HUDEP-2 (cell line): ENCODE measurements around the gene INPP5D.
"Not testable (repeated sequence)": the region's sequence is repeated elsewhere in the genome, so short reads cannot be mapped to it uniquely, and the experiment has no call there.

Experiments
- DNase-seq, 76 experiments: peaks; one replicate each; lab custom pipeline; 2025; ENCODE audit not compliant: unreplicated experiment in 76 of 76; lab: John Stamatoyannopoulos, UW

The INPP5D gene

DNA sequence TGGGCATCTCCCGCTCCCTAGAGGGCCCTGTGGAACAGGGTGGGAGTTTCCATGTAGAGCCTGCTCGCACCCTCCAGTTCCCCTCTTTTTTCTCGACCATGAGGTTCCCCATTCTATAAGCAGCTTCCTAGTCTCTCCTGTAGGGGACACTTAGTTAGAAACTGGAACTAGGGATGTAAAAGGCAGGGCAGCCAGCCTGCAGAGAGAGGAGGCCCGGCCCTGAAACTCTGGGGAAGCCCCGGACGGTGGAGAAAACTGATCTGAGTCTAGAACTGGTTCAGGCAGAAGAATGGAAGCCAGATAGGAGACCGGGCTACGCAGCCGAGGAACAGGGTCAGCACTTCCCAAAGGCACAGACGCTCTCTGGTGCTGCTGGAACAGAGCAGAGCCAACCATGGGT lies 139.7 kb downstream of the INPP5D start:
- DNase-seq, result no peak

DNA sequence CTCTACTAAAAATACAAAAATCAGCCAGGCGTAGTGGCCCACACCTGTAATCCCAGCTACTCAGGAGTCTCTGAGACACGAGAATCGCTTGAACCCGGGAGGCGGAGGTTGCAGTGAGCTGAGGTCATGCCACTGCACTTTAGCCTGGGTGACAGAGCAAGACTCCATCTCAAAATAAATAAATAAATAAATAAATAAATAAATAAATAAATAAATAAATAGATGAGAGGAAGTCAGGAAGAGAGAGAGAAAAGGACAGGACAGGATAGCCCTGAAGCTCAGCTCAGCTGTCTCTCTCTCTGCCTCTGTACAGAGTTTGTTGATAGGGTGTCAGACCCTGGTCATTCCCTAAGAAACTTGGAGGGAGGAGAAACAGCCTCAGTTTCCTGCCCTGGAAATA lies 140.6 kb downstream of the INPP5D start:
- not testable (repeated sequence) for DNase-seq

DNA sequence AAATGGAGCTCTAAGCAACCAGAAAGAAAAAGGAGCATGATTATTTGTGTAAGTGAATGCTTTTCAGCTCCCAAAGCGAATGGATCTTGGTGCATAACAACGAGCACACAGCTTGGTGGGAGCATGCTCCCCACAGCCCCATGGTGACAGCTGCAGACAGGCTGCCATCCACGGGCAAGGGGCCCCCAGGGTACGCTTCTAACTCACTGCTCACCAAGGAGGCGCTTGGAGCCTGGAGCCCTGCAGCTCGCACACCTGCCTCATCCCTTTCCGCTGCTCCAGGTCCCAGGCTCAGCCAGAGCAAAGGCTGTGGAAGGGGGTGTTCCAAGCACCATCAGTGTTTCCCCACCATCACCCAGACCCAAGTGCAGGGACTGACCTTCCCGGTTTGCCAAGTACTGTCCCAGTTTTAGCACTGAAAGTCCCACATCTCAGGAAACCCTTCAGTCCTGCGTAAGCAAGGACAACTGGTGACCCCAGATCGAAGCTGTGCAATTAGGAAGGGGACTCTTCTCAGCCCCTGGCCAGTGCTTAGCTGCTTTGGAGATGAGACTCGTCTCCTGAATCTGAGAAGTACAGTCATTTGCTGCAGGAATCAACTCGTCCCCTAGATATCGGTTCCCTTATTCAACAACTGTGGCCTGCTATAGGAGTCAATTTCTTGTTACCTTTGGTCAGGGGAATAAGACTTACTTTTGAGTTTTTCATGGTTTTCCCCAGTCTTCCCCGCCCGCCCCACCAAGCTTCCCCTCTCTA lies 141.3 kb downstream of the INPP5D start:
- DNase-seq, result no peak

DNA sequence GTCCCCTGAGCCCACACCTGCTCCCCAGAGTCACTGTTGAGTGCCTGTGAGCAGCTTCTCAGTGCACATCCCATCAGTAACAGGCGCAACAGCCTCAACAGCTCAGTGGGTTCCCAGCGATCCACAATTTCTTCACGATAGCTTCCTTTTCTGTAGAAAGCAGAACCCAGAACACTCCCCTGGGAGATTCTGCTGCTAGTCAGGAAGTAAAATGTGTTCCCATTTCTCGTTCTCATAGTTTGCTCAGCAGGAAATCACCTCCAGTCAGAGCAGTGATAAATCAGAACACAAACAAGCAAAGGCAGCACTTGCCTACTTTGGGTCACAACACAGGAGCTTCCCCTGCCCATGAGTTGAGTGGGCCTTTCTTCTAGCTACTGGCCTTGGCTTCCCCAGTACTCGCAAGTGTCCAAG lies 142.4 kb downstream of the INPP5D start:
- DNase-seq, result no peak

DNA sequence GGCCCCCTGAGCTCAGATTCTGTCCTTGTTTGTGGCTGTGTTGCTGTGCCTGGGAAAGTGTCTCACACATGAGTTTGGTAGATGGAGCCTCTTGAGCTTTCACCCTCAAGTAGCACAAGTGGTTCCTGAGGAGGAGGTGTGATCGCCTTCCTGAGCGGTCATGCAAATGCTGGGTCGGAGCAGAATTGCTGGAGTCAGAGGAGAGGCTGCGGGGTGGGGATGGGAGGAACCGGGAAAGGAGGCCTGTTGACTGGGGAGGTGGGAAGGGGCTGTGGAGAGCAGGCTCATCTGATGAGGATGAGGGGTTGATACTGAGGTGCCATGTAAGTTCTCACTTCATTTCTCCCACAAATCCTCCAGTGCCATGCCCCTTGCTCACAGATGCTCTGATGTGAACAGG lies 142.9 kb downstream of the INPP5D start:
- no peak for DNase-seq

DNA sequence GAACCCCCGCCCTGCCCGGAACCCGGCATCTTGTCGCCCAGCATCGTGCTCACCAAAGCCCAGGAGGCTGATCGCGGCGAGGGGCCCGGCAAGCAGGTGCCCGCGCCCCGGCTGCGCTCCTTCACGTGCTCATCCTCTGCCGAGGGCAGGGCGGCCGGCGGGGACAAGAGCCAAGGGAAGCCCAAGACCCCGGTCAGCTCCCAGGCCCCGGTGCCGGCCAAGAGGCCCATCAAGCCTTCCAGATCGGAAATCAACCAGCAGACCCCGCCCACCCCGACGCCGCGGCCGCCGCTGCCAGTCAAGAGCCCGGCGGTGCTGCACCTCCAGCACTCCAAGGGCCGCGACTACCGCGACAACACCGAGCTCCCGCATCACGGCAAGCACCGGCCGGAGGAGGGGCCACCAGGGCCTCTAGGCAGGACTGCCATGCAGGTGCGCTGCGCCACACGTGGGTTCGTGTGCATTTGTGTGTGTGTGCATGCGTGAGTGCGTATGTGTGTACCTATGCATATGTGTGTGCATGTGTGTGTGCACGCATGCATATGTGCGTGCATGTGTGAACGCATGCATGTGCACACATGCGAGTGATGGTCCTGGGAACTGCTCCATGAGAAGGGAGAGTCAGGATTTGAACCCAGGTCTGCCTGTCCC lies 144.3 kb downstream of the INPP5D start:
- no peak for DNase-seq

DNA sequence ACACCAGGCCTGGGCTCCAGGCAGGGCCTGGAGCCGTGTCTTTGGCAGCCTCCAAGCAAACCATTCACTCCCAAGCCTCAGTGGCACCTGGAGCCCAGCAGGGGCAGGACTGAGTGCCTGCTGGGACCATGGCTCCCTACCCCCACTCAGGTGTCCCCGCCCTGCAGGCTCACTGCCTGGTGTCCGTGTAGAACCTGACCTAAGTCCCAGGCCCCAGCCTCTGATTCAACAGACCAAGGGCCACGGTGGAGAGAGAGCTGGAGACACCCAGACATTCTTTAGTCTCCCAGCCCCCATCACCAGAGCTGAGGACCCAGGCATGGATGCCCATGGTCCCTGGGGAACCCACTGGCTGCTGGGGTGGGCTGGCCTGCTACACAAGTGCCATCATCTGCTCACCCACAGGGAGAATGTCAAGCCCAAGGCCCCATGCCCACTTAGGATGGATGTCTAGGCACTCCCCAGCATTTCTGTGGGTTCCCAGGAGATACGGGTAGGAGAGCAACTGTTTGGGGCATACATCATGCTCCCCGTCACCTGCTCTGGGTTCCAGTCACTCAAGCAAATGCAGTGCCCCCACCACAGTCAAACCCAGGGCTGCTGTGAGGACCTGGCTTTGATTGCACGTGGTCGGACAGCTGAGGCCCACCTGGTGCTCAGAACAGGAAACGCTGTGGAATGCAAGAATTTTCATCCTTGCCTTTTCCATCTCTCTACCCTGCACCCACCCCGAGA lies 148.4 kb downstream of the INPP5D start:
- DNase-seq, result no peak

DNA sequence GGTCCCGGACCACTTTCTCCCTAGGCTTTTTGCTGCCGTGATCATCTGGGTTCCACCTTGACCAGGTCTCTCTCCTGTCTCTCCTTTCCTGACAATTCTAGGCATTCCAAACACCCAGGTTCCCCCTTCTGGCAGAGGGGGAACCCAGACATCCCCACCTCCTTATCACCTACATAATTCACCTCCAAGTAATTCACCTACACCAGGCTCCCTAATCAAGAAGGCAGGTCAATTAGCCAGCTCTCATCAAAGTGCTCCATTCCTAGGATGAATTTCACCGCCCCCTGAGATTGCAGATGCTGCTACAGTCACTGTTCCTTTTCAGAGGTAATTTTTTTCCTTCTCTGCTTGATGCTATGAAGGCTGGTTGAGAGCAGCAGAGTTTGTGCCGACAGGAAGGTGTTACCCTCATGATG lies 149.0 kb downstream of the INPP5D start:
- DNase-seq, result no peak

DNA sequence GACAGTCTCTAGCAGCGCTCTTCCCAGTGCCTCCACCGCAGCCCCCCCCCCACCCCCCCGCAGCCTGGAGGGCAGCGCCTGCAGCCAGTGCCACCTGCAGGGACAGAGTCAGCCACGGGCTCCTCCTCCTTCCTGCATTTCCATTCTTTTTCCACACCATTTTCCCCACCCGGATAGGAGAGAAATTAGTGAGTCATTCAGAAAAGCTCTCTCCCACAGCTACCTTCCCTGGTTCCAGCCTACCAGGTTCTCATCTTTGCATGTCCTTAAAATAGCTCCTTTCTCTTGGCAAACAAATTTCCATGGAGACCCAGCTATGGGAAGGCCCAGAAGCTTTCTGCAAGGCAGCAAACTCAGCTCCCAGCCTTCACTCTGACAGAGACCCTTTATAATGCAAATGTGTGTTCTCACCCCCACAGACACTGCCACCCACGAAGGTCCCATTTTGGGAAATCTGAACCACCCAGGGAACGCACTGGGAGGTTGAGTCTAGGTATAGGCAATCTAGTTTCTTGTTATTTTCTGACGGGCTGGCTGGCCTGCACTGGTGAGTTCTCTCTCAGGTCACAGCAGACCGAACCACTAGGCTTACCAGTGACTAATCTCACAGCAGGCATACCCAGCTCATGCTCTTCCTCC lies 149.5 kb downstream of the INPP5D start:
- DNase-seq, result no peak

DNA sequence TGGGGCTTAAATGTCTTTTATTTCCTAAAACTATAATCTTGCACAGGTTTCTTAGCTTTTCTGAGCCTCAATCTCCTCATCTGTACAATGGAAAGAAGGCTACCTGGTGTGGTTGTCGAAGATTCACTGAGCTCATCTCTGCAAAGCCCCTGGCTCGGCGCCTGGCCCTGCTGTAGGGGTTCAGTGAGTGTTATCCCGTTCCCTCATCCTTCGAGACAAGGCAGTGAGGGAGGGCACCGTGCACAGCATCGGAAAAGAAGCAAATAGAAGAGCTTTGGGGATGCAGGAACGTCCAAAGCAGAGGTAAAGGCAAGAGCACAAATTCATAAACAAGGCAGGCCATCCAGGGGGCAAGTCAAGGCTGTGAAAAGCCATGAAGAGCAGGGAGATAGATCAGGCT lies 150.1 kb downstream of the INPP5D start:
- no peak for DNase-seq

DNA sequence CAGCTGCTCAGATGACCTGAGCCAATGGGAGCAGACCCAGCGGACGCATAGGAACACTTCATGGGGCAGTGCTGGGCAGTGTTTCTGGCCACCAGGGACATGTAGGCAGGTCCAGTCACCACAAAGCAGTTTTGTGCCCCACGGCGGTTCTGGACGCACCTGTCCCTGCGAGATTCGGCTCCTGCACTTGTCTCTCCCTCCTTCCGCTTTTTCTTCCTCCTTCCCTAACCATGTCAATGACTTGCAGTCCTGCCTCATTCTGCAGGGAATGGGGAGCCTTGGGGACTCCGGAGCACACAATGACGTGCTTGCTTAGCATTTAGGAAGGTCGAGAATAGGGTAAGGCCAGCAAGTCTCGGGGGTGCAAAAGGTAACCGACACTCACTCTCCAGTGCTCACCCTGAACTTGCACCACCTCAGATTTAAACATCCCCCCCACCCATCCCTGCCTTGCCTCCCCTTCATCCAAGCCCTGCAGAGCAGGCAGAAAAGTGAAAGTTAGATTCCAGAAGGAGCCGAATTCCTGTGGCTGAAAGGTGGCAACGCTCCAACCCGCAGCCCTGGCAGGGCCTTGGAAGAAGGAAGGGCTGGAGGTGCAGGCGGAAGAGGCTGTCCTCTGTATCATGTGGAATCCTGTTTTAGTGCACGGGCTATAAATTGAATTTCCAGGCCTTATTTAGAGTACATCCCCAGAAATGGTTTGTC lies 150.9 kb downstream of the INPP5D start:
- DNase-seq, result no peak

DNA sequence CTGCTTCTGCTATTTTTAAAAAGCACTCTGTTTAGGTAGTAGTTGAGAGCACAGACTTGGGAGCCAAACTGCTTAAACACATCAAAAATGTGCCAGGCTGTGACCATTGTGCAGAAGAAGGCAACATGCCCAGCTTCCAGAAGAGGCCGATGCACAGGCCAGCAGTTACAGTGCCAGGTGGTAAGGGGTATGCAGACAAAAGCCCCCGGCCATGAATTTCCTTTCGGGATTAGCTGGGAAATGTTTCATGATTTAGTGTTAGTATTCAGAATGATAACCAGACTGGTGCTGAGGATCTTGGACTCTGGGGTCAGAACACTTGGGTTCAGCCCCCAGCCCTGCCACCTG lies 151.4 kb downstream of the INPP5D start:
- DNase-seq, result no peak

DNA sequence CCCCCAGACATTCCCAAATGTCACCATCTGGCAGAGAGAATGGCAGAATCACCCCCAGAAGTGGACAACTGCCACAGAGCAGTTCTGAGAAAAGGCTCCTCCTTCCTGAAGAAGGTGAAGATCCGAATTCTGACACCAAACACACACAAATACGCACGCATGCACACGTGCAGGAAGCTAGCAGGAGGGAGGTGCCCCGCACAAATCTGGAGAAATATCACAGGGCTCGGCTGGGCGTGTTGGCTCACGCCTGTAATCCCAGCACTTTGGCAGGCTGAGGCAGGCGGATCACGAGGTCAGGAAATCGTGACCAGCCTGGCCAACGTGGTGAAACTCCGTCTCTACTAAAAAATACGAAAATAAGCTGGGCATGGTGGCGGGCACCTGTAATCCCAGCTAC lies 152.9 kb downstream of the INPP5D start:
- DNase-seq, result no peak

DNA sequence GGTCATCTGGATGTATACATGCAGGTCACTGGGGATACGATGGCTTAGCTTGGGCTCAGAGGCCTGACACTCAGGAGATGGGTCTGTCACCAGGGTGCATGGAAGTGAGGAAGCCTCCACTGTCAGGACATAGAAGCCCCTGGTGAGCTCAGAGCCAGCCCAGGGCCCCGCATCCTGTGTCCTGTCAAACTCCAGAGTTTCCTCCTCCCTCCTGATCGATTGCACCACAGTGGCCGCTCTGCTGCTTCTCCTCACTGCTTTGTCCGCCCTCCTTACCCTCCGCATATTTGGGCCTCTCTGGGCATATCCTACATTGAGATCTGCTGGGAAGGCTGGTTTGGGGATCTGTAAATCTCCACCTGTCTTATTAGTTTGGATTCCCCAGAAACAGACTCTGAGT lies 153.8 kb downstream of the INPP5D start:
- no peak for DNase-seq

DNA sequence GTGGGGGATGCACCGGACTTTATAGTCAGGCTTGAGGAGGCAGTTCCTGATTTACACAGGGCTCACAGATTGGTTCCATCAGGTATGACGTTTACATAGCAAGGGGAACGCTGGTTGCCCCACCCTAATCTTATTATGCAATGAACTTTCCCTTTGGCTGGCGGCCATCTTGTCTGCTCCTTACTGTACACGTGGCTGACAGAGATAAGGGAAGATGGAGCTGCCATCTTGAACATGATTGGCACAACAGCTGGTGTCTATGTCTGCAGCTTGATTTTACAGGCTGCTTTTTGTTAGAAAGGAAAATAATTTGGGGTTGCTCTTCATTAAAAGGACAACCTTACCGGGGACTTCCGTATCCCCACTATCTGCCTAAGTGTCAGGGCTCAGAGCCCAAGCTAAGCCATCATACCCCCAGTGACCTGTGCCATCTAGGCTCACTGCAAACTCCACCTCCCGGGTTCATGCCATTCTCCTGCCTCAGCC lies 157.8 kb downstream of the INPP5D start:
- DNase-seq, result peak in 75 of 76 experiments; percentile 37 to 96 (median 85)

DNA sequence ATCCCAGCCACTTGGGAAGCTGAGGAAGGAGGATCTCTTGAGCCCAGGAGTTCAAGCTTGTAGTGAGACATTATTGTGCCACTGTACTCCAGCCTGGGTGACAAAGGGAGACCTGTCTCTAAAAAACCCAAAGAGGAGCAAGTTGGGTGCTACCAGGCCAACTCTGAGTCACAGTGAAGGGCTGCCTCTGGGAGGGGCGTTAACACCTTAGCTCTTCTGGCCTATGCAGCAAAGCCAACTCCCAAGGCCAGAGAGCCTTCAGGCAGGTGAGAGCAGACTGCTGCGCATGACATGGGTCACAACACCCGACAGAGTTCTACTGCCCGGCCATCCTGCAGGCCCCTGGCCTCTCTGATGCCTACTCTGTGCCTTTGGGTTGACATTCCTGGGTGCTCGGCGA lies 158.7 kb downstream of the INPP5D start:
- peak in 1 of 76 experiments; percentile 25 for DNase-seq

DNA sequence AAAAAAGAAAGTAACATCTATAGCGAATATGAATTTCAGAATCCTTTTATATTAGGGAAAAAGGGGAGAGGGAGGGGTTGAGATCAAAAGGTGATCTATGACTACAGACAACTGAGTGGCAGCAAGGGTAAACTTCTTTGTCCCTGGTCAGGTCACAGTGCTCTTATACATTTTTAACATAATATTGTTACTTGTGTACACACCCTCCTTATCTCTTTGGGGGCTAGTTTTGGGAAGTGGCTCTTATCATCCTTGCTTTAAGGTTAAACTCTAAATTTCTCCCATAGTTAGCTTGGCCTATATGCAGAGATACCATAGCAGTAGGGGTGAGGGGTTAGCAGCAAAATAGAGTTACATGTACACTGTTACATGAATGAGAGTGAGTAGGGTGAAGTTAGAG lies 159.7 kb downstream of the INPP5D start:
- DNase-seq, result peak in 5 of 76 experiments; percentile 11 to 36 (median 14)

DNA sequence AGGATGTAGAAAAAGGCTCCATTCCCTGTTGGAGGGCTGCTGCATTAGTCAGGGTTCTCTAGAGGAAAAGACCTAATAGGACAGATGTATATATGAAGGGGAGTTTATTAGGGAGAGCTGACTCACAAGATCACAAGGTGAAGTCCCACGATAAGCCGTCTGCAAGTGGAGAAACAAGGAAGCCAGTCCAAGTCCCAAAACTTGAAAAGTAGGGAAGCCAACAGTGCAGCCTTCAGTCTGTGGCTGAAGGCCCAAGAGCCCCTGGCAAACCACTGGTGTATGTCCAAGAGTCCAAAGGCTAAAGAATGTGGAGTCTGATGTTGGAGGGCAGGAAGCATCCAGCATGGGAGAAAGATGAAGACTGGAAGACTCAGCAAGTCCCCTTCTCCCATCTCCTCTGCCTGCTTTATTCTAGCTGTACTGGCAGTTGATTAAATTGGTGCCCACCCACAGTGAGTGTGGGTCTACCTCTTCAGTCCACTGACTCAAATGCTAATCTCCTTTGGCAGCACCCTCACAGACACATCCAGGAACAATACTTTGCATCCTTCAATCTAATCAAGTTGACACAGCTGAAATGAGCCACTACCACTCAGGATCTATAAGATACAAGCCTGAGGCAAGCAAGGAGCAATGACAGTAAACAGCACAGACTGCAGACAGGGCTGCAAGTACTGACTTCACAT lies 161.4 kb downstream of the INPP5D start:
- DNase-seq, result peak in 48 of 76 experiments; percentile 9 to 59 (median 28)

DNA sequence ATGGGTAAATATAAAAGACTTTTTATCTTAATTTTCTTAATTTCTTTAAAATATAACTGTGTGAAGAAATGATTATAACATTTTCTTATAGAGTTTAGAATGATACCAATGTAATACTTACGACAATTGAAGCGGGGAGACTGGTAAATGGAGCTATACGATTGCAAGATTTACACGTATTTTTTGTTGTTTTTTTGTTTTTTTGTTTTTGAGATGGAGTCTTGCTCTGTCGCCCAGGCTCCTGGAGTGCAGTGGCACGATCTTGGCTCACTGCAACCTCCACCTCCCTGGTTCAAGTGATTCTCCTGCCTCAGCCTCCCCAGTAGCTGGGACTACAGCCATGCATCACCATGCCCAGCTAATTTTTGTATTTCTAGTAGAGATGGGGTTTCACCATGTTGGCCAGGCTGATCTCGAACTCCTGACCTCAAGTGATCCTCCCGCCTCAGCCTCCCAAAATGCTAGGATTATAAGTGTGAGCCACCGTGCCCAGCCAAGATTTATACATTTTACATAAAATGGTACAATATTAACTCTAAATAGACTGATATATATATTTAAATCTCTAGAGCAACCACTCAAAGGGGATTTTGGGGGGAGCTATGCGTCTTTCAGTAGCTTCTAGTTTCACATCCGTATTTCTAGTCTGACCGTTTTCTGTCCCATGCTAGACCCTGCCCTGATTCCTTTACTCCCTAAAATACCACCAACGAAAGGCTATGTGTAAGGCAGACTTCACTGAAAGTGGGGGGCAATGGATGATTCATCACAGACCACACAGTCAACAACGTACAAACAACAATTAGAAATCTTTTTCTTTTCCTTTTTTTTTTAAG lies 163.1 kb downstream of the INPP5D start:
- DNase-seq, result no peak
